ENCODE results near the gene PPP1R11.
"Not testable (repeated sequence)": the region's sequence is repeated elsewhere in the genome, so short reads cannot be mapped to it uniquely, and the experiment has no call there.

Gene PPP1R11

DNA sequence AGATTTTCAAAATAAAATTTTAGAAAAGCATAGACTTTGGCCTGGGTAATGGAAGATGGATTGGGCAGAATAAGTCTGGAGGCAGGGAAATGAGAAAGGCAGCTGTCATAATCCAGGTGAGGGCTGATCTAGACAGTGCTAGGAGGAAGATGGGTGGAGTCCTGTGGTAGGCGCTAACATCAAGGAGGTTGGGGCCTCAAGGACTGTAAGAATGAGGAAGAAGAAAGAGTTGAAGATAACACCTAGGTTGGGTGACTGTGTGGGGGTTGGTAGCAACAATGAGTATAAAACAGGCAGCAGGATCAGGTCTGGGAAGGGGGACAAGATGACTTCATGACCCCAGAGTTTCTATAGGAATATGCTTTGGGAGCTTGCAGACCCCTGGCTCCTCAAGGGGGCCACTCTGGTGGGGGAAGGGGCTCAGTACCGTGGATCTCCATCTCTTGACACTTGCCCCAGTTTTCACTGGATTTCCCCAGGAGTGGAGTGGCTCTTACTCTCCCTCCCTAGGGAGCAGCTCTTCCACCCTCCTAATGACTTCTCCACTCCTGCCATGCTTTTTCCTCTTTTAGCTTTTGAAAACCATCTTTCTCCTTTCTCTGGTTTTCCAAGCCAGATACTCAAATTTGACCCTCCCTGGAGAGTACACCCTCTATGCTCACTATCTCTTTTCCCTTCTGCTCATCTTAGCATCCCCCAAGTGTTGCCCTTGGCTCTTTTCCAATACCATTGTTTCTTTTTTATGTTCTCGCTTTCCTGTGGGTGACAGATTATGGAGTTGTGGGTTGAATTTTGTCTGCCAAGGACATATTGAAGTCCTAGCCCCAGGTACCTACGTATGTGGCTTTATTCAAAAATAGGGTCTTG is 31.1 kb downstream of the PPP1R11 start:
- DNase-seq, result no peak

DNA sequence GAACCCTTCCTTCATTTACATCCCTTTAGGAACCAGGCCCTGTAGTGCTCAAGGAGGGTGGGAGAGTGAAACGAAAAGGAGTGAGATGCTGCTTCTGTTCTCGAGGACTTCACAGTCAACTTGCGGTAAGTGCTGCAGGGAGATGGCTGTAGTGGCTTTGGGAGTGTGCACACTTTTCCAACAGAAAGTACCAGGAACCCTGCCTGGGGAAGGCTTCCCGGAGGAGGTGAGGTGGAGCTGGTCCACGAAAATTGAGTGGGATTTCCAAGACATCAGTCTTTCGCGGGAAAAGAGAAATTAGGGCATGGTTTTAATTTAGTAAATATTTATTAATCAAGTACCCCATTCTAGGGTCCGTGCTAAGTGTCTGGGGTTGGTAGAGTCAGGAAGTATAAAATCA is 33.2 kb downstream of the PPP1R11 start:
- DNase-seq, result no peak

DNA sequence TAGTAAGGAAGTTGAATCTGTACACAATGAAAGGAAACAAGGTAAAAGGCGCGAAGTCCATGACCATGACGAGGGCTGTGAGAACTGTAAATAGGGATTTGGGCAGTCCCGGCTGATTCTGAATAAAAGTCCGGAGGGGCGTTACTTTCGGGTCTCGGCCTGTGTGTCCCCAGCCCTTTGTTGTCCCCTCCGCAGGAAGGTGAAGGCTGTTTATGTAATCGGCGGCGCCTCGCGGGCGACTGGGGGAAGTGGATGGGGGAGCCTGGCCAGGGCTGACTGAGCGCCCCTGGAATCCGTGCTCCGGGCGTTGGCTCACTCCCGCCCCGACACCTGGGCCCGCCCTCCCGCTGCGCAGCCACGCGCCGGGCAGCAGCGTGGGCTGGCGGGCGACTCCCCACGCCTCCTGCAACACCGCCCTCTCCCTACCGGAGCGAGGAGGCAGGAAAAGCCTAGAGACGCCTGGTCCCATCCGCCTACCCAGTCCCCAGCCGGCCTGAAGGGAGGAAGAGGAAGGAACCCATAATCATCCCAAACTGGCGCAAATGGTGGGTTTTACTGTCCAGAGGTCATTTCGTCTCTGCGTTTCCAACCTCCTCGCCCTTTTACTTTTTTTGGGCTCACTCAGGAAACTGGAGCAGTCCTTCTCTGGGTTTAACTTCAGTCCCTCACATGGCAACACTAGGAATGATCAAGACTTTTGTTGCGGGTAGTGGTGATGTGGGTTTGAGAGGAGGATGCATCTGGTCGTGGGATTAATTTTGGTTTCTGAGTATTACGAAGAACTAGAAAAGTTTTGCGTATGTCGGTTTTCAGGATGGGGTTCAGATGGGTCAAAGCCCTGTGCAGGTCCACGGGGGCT is 33.8 kb downstream of the PPP1R11 start:
- peak; percentile 63 to 83 (median 68) for DNase-seq

DNA sequence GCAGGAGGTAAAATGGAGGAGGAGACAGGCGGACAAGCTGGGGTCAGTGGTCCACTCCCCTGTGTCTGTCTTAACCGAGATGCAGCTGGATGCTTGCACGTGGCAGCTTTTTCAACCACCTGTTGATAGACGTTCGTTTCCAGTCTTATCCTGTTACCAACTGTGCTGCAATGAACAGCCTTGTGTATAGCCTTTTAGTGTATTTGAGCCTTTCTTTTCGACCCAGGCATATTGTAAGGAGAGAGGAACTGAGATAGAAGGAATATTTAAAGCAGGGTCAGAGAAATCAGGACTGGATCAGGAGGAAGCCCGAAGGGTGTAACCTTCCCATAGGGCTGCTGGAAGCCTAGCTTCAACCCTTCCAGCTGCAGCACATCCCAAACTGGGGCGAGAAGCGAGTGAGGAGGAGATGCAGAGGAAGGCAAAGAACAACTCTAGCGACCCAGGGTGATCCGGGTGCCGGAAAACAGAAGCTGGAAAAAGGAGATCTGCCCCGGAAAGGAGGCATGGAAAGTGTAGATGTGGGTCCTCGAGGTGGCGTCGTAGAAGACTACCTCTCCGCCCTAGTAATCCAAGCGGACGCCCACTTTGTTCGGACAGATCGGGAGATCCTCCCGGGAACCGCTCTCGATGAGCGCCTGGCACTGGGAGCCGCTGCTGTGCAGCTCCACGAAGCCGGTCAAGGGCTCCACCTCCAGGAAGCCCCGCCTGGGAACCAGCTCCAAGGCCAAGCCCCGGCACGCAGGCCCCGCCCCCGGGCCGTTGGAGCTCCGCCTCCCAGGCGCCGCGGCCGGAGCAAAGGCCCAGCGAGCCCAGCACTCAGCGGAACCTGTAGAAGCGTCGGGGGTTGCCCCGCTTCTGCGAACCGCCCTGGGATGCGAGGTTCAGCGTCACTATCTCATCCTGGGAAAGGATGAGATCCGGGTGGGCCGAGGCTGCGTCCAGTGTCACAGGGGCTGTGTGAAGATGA is 34.7 kb downstream of the PPP1R11 start:
- peak; percentile 90 to 96 (median 92) for DNase-seq

DNA sequence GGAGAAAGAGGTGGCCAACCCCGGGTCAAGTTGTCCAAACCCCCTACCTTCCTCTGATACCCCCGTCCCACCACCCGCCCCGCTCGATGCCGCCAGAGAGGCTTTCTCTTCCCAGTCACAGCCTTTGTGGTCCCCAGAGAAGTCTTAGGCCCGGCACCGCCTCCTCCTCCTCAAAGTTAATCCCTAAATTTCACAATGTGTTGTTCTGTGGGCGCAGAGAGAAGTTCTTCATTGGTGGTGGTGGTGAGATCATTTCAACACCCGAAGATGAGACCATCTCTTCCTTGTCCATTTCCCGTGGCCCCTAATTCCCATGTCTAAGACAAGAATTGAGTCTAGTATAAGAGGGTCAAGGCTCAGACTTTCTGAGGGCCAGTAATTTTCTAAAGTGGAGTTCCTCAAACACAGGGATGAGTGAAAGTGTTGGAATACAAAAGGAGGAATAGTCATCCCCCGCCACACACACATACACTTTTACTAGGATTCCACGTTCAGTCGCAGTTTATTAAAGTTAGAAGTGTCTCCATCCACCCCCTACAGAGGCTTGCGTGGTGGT is 35.5 kb downstream of the PPP1R11 start:
- DNase-seq, result peak; percentile 91 to 97 (median 94)

DNA sequence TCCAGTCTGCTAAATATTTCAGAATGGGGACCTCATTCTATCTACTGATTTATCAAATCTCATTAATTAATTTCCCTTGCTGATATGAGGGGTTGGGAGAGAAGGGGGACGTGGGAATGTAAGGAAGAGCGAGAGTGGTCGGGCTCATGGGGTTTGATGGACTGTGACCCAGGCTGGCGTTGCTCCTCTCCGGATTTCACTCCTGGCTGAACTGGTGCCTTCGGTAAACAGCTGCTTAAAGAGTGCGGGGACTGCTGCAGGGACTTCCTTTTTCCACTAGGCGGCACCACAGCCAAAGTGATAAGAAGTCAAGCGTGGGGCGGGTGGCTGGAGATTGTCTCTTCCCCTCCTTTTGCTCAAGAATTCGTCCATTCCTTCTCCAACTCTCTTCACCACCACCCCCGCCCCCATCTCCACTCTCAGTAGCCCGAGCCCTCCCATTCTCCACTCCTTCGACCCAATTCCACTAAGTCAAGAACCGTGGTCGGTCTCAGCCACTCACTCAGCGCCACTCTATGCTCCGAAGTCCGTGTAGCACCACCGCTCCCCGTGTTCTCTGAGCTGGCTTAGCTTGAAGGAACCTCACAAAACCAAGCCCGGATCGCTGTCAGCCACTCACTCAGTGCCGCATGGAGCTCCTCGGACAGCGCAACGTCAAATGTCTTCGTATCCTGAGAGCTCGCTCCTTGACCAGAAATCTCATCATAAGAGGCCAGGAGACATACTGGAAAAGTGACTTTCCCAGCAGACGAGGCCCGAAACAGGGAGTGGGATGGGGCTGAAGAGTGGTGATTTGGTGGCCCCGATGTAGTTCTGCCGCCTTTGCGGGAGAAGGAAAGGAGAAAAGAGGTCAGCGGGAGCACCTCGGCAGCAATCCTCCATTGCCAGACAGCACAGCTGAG is 36.2 kb downstream of the PPP1R11 start:
- peak; percentile 90 to 95 (median 92) for DNase-seq

DNA sequence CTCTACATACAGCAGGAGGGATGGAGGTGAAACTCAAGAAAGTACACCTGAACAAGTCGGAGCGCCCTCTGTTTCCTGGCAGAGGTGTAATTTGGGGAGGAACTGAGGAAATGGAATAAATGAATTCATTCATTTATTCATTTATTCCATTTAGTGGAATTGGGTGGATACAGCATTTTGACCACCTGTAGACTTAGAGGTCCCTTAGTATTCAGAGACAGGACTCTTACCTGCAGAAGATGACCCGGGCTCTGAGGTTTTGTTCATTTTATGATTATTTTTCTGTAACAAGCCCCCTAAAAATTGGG is 36.8 kb downstream of the PPP1R11 start:
- DNase-seq, result no peak

DNA sequence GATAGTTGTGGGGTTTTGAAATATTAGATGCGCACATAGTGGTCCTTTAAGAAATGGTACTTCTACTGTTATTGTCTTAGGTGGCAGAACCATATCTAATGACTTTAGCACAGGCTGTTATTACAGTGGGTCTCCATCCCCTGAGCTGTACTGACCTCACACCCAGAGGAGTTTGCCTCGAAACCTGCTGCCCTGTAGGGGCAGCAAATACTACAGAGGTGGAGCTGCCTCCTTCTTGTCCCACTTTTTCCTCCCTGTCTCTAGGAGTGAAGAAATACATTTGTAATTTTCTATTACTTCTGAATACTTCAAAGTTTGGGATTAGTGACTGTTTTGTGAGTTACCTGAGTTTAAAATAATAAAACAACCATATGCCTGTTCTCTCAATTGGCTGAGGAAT is 37.7 kb downstream of the PPP1R11 start:
- no peak for DNase-seq

DNA sequence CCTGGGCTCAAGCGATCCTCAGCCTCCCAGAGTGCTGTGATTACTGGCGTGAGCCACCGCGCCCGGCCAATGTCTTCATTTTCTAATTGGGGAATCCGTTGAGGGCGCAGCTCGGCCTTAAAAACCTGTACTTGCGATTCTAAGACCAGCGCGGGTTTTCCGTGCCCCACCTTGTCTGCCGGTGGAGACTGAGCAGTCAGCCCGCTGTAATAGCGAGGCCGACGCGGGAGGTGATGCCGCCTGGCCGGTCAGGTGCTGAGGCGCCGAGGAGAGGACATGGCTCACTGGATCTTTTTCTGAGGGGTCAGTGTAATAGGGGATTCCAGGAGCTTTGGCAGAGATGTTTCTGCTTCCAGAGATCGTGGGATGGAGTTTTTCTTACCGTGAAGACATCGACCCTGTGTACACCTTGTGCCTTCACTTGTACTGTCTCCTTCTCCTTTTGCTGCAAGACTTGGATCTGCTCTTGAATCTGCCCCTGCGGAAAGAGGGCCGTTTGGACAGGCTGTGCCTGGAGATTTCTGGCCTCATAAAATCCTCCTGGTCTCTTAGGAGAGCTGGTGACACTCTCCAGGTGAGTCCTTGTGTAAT is 44.4 kb downstream of the PPP1R11 start:
- DNase-seq, result no peak

DNA sequence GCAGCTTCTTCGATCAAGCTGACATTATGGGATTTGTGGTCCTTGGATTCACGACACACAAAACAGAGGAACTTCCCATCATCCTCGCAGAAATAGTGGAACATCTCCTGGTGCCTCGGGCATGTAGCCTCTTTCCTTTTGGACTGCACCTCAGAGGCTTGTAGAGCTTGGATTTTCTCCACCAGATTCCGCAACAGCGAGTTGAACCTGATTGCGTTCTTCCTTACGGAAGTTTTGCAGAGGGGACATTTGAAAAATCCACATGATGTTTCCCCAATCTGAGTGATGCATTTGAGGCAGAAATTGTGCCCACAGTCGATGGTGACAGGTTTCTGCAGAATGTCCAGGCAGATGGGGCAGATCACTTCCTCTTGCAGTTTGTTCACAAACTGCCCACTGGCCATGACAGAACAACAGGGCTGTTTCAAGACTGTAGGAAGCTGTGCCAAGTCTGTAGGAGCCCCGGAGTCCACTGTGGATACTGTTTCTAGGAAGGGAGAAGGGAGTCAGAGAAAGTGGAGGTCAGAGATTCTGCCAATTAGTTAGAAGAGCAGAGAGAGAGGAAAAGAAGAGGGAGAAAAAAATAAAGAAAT is 45.5 kb downstream of the PPP1R11 start:
- peak; percentile 59 to 67 (median 60) for DNase-seq

DNA sequence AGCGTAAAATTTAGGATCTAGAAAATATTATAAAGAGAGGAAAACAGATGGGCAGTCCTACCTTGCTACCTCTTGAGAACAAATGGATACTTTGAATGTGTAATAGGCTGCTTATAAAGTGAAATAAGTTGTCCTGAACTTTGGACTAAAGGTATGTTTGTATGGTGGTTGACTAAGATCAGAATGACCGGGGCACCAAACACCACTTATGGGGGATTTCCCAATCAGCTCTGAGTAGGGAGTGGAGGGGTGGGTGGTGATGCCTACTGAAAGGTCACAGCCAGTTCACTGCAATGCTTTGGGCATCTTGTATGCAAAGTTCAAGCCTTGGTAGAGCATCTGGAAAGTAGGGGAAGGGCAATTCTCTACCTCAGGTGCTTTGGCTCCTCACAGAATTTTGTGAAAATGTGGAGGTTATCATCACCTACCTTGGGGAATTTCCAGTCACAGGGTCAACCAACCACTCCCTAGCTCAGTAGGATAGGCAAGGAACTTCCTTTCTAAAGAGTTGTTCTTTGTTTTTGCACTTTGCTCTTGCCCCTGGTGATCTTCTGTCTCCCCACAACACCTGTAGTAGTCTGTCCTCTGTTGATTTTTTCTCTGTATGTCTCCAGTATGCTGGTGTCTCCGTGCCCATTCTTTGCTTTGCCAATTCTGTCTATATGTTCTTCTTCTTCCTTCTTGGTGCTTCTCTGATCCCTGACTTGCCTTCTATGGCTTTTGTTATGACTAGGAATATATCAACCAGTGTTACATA is 46.2 kb downstream of the PPP1R11 start, which contains the start of gene TRIM31:
TRIM31 (minus strand) TSS at position 88 of the 757 bp plus-strand sequence. CDS start 285 bp downstream, outside the sequence.
- peak; percentile 63 to 74 (median 70) for DNase-seq

DNA sequence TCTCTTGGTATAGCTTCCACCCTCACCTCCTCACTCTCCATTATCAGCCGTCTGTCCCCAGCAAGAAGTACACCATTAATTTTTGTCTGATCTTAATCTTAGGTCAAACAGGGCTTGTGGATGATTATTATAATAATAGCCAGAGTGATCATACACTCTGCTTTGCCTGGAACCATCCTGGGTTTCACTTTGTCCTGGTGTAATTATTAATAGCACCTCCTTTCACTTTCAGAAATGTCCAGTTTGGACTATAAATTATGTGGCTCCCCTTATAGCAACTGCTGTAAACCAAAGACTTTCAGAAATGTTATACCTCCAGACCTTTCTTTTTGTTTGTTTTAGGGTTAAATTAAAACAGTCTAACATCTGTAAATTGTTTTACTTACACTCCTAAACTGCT is 46.8 kb downstream of the PPP1R11 start:
- DNase-seq, result no peak

DNA sequence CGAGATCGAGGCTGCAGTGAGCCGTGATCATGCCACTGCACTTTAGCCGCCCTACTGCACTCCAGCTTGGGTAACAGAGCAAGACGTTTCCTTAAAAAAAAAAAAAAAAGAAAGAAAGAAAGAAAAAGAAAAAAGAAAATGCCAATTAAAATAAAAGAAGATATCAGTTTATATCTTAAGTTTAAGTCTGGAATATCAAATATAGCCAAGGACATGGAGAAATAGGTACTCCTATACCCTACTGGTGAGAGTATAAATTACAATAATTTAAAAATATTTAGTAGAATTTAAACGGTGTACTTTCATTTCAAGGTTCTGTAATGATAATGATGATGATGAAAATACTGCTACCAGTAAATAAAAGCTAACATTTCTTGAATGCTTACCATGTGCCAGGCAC is 49.7 kb downstream of the PPP1R11 start:
- no peak for DNase-seq

DNA sequence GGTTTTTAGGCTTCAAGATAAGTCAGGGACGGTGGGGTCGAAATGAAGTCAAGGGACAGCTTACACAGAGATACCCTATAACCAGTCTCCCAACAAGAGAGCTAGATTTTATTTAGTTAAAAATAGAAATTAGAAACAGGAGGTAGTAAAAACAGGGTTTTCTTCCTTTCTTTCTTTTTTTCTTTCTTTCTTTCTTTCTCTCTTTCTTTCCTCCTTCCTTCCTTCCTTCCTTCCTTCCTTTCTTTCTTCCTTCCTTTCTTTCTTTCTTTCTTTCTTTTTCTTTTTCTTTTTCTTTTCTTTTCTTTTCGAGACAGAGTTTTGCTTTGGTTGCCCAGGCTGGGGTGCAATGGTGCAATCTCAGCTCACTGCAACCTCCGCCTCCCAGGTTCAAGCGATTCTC is 51.7 kb downstream of the PPP1R11 start:
- DNase-seq, result not testable (repeated sequence)
